IPS-15b (cell line): ENCODE data around the gene CD58.
"Not testable (repeated sequence)": the region's sequence is repeated elsewhere in the genome, so short reads cannot be mapped to it uniquely, and the experiment has no call there.

Experiments used
- H3K27me3 ChIP-seq: one replicate; pipeline ENCODE4 v1.6.1; 2013; ENCODE audit warnings: low read length; ENCODE audit not compliant: control insufficient read depth, insufficient read depth
- H3K36me3 ChIP-seq: one replicate; pipeline ENCODE4 v1.6.1; 2013; ENCODE audit warnings: low read length; ENCODE audit not compliant: control insufficient read depth, insufficient read depth
- H3K4me1 ChIP-seq: one replicate; pipeline ENCODE4 v1.6.1; 2013; ENCODE audit warnings: mild to moderate bottlenecking, low read length; ENCODE audit not compliant: control insufficient read depth, insufficient read depth
- H3K4me3 ChIP-seq: one replicate; pipeline ENCODE4 v1.5.1; 2013; ENCODE audit warnings: low read depth, low read length
- H3K9ac ChIP-seq: one replicate; pipeline ENCODE4 v1.6.1; 2013; ENCODE audit warnings: low read depth, mild to moderate bottlenecking, low read length
- H3K9me3 ChIP-seq: one replicate; pipeline ENCODE4 v1.6.1; 2013; ENCODE audit warnings: mild to moderate bottlenecking, low read length; ENCODE audit not compliant: control insufficient read depth, insufficient read depth

Gene CD58

GRCh38 chr1:116590359-116591005, 19.7 kb upstream of the CD58 start:
- not testable (repeated sequence) for H3K9ac ChIP-seq, H3K4me3 ChIP-seq, H3K36me3 ChIP-seq, H3K4me1 ChIP-seq, H3K27me3 ChIP-seq, H3K9me3 ChIP-seq

- not testable (repeated sequence) for H3K36me3 ChIP-seq, H3K27me3 ChIP-seq, H3K9ac ChIP-seq, H3K9me3 ChIP-seq, H3K4me1 ChIP-seq, H3K4me3 ChIP-seq
These were observed 18.4 kb upstream of the CD58 start for GRCh38 chr1:116589101-116589735.

GRCh38 chr1:116587501-116588227, 16.8 kb upstream of the CD58 start:
- Histone ChIP-seq H3K9ac (no peak overlapping the region), H3K36me3 (peaks cover 4% of the 10 kb centered on the region), H3K9me3 (no peaks in the 10 kb centered on the region), H3K4me3 (no peak overlapping the region), H3K27me3 (no peaks in the 10 kb centered on the region), H3K4me1 (peaks cover 6% of the 10 kb centered on the region)

GRCh38 chr1:116586741-116587143, 15.9 kb upstream of the CD58 start:
- Histone ChIP-seq H3K4me1 (peaks cover 3% of the 10 kb centered on the region), H3K9me3 (no peaks in the 10 kb centered on the region), H3K4me3 (no peak overlapping the region), H3K36me3 (peaks cover 4% of the 10 kb centered on the region), H3K9ac (no peak overlapping the region), H3K27me3 (no peaks in the 10 kb centered on the region)

- peaks cover 4% of the 10 kb centered on the region for H3K36me3 ChIP-seq
These were observed 15.1 kb upstream of the CD58 start for GRCh38 chr1:116585886-116586285.

GRCh38 chr1:116581323-116581885, 10.6 kb upstream of the CD58 start:
- Histone ChIP-seq H3K9ac (no peak overlapping the region), H3K9me3 (no peaks in the 10 kb centered on the region), H3K36me3 (no peaks in the 10 kb centered on the region), H3K27me3 (no peaks in the 10 kb centered on the region), H3K4me1 (no peaks in the 10 kb centered on the region), H3K4me3 (no peak overlapping the region)

More at GRCh38 chr1:116585886-116586285, 15.1 kb upstream of the CD58 start:
- H3K9ac ChIP-seq, result no peak overlapping the region
- no peaks in the 10 kb centered on the region for H3K9me3 ChIP-seq
- no peaks in the 10 kb centered on the region for H3K27me3 ChIP-seq
- H3K4me1 ChIP-seq, result peaks cover 3% of the 10 kb centered on the region
- no peak overlapping the region for H3K4me3 ChIP-seq

GRCh38 chr1:116580446-116581322, 9.9 kb upstream of the CD58 start:
- no peak overlapping the region for H3K9ac ChIP-seq
- no peaks in the 10 kb centered on the region for H3K9me3 ChIP-seq
- H3K36me3 ChIP-seq, result no peaks in the 10 kb centered on the region
- no peak overlapping the region for H3K4me3 ChIP-seq
- no peaks in the 10 kb centered on the region for H3K27me3 ChIP-seq
- no peaks in the 10 kb centered on the region for H3K4me1 ChIP-seq

- no peaks in the 10 kb centered on the region for H3K36me3 ChIP-seq
- H3K9ac ChIP-seq, result no peak overlapping the region
- no peaks in the 10 kb centered on the region for H3K9me3 ChIP-seq
- H3K27me3 ChIP-seq, result no peaks in the 10 kb centered on the region
- H3K4me1 ChIP-seq, result peaks cover 2% of the 10 kb centered on the region
- H3K4me3 ChIP-seq, result no peak overlapping the region
These were observed 8.5 kb upstream of the CD58 start for GRCh38 chr1:116579259-116579875.

- no peaks in the 10 kb centered on the region for H3K9me3 ChIP-seq
These were observed 7.8 kb upstream of the CD58 start for GRCh38 chr1:116578581-116578980.

GRCh38 chr1:116577759-116578314, 7.0 kb upstream of the CD58 start:
- Histone ChIP-seq H3K9ac (no peak overlapping the region), H3K27me3 (no peaks in the 10 kb centered on the region), H3K9me3 (no peaks in the 10 kb centered on the region), H3K36me3 (no peaks in the 10 kb centered on the region), H3K4me3 (no peak overlapping the region), H3K4me1 (peaks cover 2% of the 10 kb centered on the region)

More at GRCh38 chr1:116578581-116578980, 7.8 kb upstream of the CD58 start:
- Histone ChIP-seq H3K9ac (no peak overlapping the region), H3K4me1 (peaks cover 2% of the 10 kb centered on the region), H3K4me3 (no peak overlapping the region), H3K36me3 (no peaks in the 10 kb centered on the region), H3K27me3 (no peaks in the 10 kb centered on the region)
